GM21723 (cell line): ENCODE results near the gene NBPF6.
A peak's percentile ranks its signal among the peaks of the same experiment; 100 is the strongest.
"Not testable (repeated sequence)": the region's sequence is repeated elsewhere in the genome, so short reads cannot be mapped to it uniquely, and the experiment has no call there.

Source experiments
- ATAC-seq: cut with Tn5 transposase; IDR thresholded peaks from one replicate; pipeline ENCODE4 v1.9.1; 2021; ENCODE audit warnings: mild to moderate bottlenecking, moderate library complexity; ENCODE audit not compliant: unreplicated experiment

The NBPF6 gene

GRCh38 chr1:108495008-108495407 lies 44.9 kb downstream of the NBPF6 start:
- ATAC-seq = not testable (repeated sequence)

DNA sequence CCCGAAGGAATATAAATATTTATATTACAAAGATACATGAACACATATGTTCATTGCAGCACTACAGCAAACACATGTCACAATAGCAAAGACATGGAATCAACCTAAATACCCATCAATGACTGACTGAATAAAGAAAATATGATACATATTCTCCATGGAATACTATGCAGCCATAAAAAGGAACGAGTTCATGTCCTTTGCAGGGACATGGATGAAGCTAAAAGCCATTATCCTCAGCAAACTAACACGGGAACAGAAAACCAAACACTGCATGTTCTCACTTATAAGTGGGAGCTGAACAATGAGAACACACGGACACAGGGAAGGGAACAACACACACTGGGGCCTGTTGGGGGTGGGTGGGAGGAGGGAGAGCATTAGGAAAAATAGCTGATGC lies 46.7 kb downstream of the NBPF6 start:
- ATAC-seq = not testable (repeated sequence)

DNA sequence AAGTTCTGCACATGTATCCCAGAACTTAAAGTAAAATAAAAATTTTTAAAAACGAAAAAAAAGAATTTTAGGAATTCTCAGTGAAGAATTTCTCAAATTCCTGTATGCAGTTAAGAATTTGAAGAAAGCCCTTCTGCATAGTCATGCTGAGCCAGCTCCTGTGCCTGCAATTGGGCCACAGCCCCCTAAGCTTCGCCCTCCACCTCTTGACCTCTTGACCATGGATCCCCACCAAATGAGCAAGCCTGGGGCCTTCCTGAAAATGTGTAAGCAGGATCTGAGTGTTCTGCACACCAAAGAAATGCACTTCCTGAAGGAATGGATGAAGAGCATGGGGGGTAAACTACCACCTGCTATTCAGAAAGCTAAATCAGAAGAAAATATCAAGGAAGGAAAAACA lies 52.0 kb downstream of the NBPF6 start:
- no peak for ATAC-seq

DNA sequence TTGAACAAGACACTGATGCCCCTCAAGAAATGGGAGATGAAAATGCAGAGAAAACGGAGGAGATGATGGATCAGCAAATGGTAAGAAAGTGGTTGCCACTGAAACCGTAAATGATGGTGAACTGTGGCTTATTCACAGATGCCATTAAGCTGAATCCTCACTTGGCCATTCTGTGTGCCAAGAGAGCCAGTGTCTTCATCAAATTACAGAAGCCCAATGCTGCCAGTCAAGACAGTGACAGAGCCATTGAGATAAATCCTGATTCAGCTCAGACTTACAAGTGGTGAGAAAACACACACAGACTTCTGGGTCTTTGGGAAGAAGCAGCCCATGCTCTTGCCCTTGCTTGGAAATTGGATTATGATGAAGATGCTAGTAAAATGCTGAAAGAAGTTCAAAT lies 52.5 kb downstream of the NBPF6 start:
- no peak for ATAC-seq

GRCh38 chr1:108503062-108503733 lies 53.1 kb downstream of the NBPF6 start:
- no peak for ATAC-seq

- ATAC-seq = peak; percentile 72
These were observed 54.3 kb downstream of the NBPF6 start for GRCh38 chr1:108504447-108504846.

DNA sequence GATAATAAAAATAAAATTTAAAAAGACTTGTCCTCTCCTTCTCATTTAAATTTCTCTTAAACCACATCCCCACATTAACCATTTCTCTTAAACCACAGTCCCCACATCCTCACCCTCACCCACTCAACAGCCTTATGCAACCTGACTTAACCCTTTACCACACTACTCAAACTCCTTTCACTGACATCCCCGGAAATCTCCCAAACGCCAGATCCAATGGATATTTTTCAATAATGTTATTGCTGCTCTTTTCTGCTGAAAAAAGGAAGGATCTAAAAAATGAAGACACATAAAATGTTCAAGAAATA lies 55.6 kb downstream of the NBPF6 start:
- ATAC-seq = no peak

- ATAC-seq = no peak
These were observed 61.6 kb downstream of the NBPF6 start for GRCh38 chr1:108511764-108512163.

- no peak for ATAC-seq
These were observed 62.3 kb downstream of the NBPF6 start for GRCh38 chr1:108512239-108513043.

DNA sequence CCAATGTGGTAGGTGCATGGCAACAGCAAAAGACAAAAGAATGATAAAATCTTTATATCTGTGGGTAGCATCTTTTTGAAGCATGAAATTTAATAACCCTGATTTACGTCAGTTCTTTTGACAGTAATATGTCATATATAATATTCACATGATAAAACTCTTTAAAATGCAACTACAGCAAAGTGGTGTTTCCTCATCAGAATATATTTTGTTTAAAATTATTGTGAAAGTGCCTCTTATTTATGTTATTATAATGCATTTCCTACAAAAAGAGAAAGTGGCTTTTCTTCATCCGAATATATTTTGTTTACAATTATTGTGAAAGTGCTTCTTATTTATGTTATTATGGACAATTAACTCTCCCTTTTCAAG lies 62.9 kb downstream of the NBPF6 start:
- ATAC-seq = no peak

DNA sequence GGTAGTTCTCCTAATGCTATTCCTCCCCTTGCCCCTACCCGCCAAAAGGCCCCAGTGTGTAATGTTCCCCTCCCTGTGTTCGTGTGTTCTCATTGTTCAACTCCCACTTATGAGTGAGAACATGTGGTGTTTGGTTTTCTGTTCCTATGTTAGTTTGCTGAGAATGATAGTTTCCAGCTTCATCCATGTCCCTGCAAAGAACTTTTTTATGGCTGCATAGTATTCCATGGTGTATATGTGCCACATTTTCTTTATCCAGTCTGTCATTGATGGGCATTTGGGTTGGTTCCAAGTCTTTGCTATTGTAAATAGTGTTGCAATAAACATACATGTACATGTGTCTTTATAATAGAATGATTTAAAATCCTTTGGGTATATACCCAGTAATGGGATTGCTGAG lies 63.8 kb downstream of the NBPF6 start:
- ATAC-seq = not testable (repeated sequence)

GRCh38 chr1:108517301-108517897 lies 67.3 kb downstream of the NBPF6 start:
- ATAC-seq = not testable (repeated sequence)
